SU-DHL-6 (cell line): ENCODE measurements around the gene NIPAL4.

Experiments used
- H2AFZ ChIP-seq: fragments of 200-600 bp; sonication (generic); 2 replicates; pipeline ENCODE4 v1.6.1; 2014; ENCODE audit warnings: low read depth, mild to moderate bottlenecking, moderate library complexity, mixed read lengths, antibody characterized with exemption, low read length; ENCODE audit not compliant: severe bottlenecking
- H3F3A ChIP-seq: fragments of 200-600 bp; shearing (Covaris generic); 2 replicates; pipeline ENCODE4 v1.6.0; 2016; ENCODE audit warnings: antibody characterized with exemption, mild to moderate bottlenecking; ENCODE audit not compliant: insufficient read depth
- H3K27ac ChIP-seq: fragments of 200-600 bp; sonication (generic); 2 replicates; pipeline ENCODE4 v1.5.1; 2016; ENCODE audit warnings: low read depth, mild to moderate bottlenecking, low read length, moderate library complexity, mixed read lengths
- H3K27me3 ChIP-seq: fragments of 200-600 bp; sonication (generic), shearing (Covaris generic); 2 replicates; pipeline ENCODE4 v1.6.0; 2014; ENCODE audit warnings: mild to moderate bottlenecking, low read length
- H3K36me3 ChIP-seq: fragments of 200-600 bp; sonication (generic); 2 replicates; pipeline ENCODE4 v1.6.1; 2014; ENCODE audit warnings: mild to moderate bottlenecking, low read length, mixed read lengths
- H3K4me2 ChIP-seq: fragments of 300-600, 200-600 bp; shearing (Covaris generic), sonication (generic); 2 replicates; pipeline ENCODE4 v1.6.0; 2014; ENCODE audit warnings: low read length, low read depth, mild to moderate bottlenecking; ENCODE audit not compliant: poor library complexity, severe bottlenecking
- H3K4me3 ChIP-seq: fragments of 200-600 bp; sonication (generic); 2 replicates; pipeline ENCODE4 v1.5.1; 2014; ENCODE audit warnings: antibody characterized with exemption, low read length, mild to moderate bottlenecking, mixed read lengths; ENCODE audit not compliant: insufficient read depth, poor library complexity, severe bottlenecking
- H3K79me2 ChIP-seq: fragments of 200-600 bp; sonication (generic); 2 replicates; pipeline ENCODE4 v1.6.1; 2014; ENCODE audit warnings: mild to moderate bottlenecking, low read length, moderate library complexity; ENCODE audit not compliant: insufficient read depth
- H3K9ac ChIP-seq: fragments of 200-600 bp; sonication (generic); 2 replicates; pipeline ENCODE4 v1.7.0; 2014; ENCODE audit warnings: mild to moderate bottlenecking, low read length
- H3K9me2 ChIP-seq: fragments of 200-600 bp; sonication (generic); replicated peaks from 2 replicates; pipeline ENCODE4 v1.6.1; 2014; ENCODE audit warnings: low read length; ENCODE audit not compliant: insufficient read depth
- H3K9me3 ChIP-seq: fragments of 200-600 bp; sonication (generic); 2 replicates; pipeline ENCODE4 v1.6.1; 2014; ENCODE audit warnings: low read length, mixed read lengths; ENCODE audit not compliant: insufficient read depth
- H4K20me1 ChIP-seq: fragments of 200-600 bp; sonication (generic); 2 replicates; pipeline ENCODE4 v1.6.1; 2014; ENCODE audit warnings: low read depth, mild to moderate bottlenecking, antibody characterized with exemption, low read length, moderate library complexity, mixed read lengths
- EZH2phosphoT487 ChIP-seq: fragments of 200-600 bp; sonication (generic), shearing (Covaris generic); conservative IDR thresholded peaks from 2 replicates; pipeline ENCODE4 v1.6.1; 2018; ENCODE audit warnings: mild to moderate bottlenecking, antibody characterized with exemption, low read length, moderate library complexity, mixed read lengths
- TF ChIP-seq, protein P1 (sequence below): fragments of 200-600 bp; sonication (generic); IDR thresholded peaks from one replicate; pipeline ENCODE4 v1.5.1; 2017; ENCODE audit warnings: antibody characterized with exemption, mild to moderate bottlenecking, low read length, moderate library complexity; ENCODE audit not compliant: insufficient read depth, poor library complexity, severe bottlenecking

Gene NIPAL4

DNA sequence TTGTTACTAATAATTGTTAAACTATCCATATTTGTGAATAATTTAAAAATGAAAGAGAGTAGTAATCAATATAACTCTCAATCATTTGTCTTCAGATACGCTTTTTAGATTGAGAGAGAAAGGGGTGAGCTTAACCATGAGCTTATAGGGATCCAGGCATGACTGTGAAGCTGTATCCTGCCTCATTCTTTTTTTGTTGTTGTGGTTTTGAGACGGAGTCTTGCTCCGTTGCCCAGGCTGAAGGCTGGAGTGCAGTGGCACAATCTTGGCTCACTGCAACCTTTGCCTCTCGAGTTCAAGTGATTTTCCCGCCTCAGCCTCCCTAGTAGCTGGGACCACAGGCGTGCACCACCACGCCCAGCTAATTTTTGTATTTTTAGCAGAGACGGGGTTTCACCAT is 44.0 kb downstream of the NIPAL4 start:
- H3K27me3 ChIP-seq, result no peaks in the 10 kb centered on the region
- peak overlapping the region; percentile 96 for H3K27ac ChIP-seq
- H3K4me3 ChIP-seq, result peak overlapping the region; percentile 11
- no peaks in the 10 kb centered on the region for H3K79me2 ChIP-seq
- TF ChIP-seq, protein P1, sequence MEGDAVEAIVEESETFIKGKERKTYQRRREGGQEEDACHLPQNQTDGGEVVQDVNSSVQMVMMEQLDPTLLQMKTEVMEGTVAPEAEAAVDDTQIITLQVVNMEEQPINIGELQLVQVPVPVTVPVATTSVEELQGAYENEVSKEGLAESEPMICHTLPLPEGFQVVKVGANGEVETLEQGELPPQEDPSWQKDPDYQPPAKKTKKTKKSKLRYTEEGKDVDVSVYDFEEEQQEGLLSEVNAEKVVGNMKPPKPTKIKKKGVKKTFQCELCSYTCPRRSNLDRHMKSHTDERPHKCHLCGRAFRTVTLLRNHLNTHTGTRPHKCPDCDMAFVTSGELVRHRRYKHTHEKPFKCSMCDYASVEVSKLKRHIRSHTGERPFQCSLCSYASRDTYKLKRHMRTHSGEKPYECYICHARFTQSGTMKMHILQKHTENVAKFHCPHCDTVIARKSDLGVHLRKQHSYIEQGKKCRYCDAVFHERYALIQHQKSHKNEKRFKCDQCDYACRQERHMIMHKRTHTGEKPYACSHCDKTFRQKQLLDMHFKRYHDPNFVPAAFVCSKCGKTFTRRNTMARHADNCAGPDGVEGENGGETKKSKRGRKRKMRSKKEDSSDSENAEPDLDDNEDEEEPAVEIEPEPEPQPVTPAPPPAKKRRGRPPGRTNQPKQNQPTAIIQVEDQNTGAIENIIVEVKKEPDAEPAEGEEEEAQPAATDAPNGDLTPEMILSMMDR, result no peak
- no peak for TF ChIP-seq EZH2phosphoT487
- no peaks in the 10 kb centered on the region for H3K9me2 ChIP-seq
- no peaks in the 10 kb centered on the region for H3K9me3 ChIP-seq
- H3K36me3 ChIP-seq, result peaks cover 21% of the 10 kb centered on the region
- H4K20me1 ChIP-seq, result no peaks in the 10 kb centered on the region
- peak overlapping the region; percentile 64 for H3K9ac ChIP-seq
- no peak overlapping the region for H2AFZ ChIP-seq
- peaks cover 76% of the 10 kb centered on the region for H3F3A ChIP-seq
- H3K4me2 ChIP-seq, result peak overlapping the region; percentile 67

- Histone ChIP-seq H3K9ac (peak overlapping the region; percentile 10; the same call in 1 of the 2 replicates), H3K9me2 (no peaks in the 10 kb centered on the region), H3K4me3 (no peak overlapping the region), H3K4me2 (peak overlapping the region; percentile 15), H4K20me1 (no peaks in the 10 kb centered on the region), H3F3A (peaks cover 73% of the 10 kb centered on the region), H2AFZ (no peak overlapping the region), H3K9me3 (no peaks in the 10 kb centered on the region), H3K36me3 (peaks cover 19% of the 10 kb centered on the region), H3K27me3 (no peaks in the 10 kb centered on the region), H3K79me2 (no peaks in the 10 kb centered on the region), H3K27ac (peak overlapping the region; percentile 96)
- TF ChIP-seq, protein P1, result no peak
- TF ChIP-seq EZH2phosphoT487, result no peak
Observed at GRCh38 chr5:157505496-157505895, 45.5 kb downstream of the NIPAL4 start.

GRCh38 chr5:157506066-157506590 is 46.1 kb downstream of the NIPAL4 start:
- Histone ChIP-seq H3K27me3 (no peaks in the 10 kb centered on the region), H4K20me1 (no peaks in the 10 kb centered on the region), H3F3A (peaks cover 71% of the 10 kb centered on the region), H3K4me3 (no peak overlapping the region), H3K9ac (0 out of 2 replicates have a peak overlapping the region, but pooled peaks have one; percentile 10), H3K9me2 (no peaks in the 10 kb centered on the region), H3K79me2 (no peaks in the 10 kb centered on the region), H3K36me3 (peaks cover 16% of the 10 kb centered on the region), H3K27ac (peak overlapping the region; percentile 96), H3K4me2 (peak overlapping the region; percentile 14), H2AFZ (no peak overlapping the region), H3K9me3 (no peaks in the 10 kb centered on the region)
- TF ChIP-seq EZH2phosphoT487, result no peak
- TF ChIP-seq, protein P1, result no peak
